ENCODE data around the gene OR6S1. TPM values are rescaled to one million over a fixed set of nuclear protein-coding genes. Genes with fewer than 3 reads are reported as not detected.
A peak's percentile ranks its signal among the peaks of the same experiment; 100 is the strongest.

The OR6S1 gene
- total and polyA plus RNA-seq, 9 donors = not detected

- H3K4me1 ChIP-seq (ENCODE audit: insufficient read depth) = peaks cover 2% of the 10 kb centered on the region
- no peaks in the 10 kb centered on the region for H3K36me3 ChIP-seq
- no peak overlapping the region for H3K27ac ChIP-seq
- H3K27me3 ChIP-seq = no peaks in the 10 kb centered on the region
- peak overlapping the region; percentile 22 for H3K4me3 ChIP-seq
- no peak for TF ChIP-seq EP300 (IDR thresholded peaks at IDR 0.05)
- peak in 1 of 3 donors; percentile 34 for TF ChIP-seq CTCF (IDR thresholded peaks at IDR 0.05)
- DNase-seq = peak; percentile 65 to 82 (median 74)
- H3K9me3 ChIP-seq = no peaks in the 10 kb centered on the region
- intact Hi-C loops (cut with DNase I) = no loop called here
- 3 to 5% (median 4%) methylated on average over 31 of the region's 31 CpGs for WGBS, 3 donors
Measured at GRCh38 chr14:20662968-20663732, 21.7 kb upstream of the OR6S1 start.

- intact Hi-C loops (cut with DNase I) = no loop called here
- DNase-seq = no peak
- H3K4me1 ChIP-seq (ENCODE audit: insufficient read depth) = peaks cover 2% of the 10 kb centered on the region
- 73 to 76% (median 74%) methylated on average over 2 of the region's 2 CpGs for WGBS, 3 donors
- no peaks in the 10 kb centered on the region for H3K9me3 ChIP-seq
- TF ChIP-seq CTCF (IDR thresholded peaks at IDR 0.05) (no peak), POLR2A (IDR thresholded peaks at IDR 0.05) (no peak), EP300 (IDR thresholded peaks at IDR 0.05) (no peak)
- H3K27me3 ChIP-seq = no peaks in the 10 kb centered on the region
- no peak overlapping the region for H3K27ac ChIP-seq
- H3K36me3 ChIP-seq = no peaks in the 10 kb centered on the region
- H3K4me3 ChIP-seq = no peak overlapping the region
Measured at GRCh38 chr14:20661197-20661596, 19.7 kb upstream of the OR6S1 start.

DNA sequence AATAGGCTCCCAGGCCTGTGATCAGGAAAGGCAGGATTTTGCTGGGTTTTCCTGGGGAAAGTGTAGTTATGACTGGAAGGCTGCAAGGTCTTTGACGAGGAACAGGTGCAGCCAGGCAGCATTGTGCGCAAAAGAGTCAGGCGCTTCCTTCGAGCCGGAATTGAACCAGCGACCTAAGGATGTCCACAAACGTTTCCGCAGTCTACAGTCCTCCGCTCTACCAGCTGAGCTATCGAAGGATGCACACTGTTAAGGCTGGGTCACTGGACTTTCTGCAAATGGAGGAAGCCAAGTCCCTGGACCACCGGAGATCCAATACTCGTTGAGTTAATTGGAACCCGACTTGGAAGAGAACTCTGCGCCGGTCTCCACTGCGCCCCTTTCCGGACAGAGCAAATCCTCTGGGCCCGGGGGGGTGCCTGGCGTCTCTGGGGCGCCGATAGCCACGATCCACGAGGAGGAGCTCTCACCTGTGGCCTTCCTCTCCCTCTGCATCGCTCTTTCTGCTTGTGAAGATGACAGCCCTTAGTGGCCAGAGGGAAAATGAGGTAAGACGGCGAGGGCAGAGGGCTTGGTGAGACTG is 18.4 kb upstream of the OR6S1 start:
- no peaks in the 10 kb centered on the region for H3K36me3 ChIP-seq
- H3K9me3 ChIP-seq = no peaks in the 10 kb centered on the region
- TF ChIP-seq POLR2A (IDR thresholded peaks at IDR 0.05) = no peak
- no peak for TF ChIP-seq EP300 (IDR thresholded peaks at IDR 0.05)
- TF ChIP-seq CTCF (IDR thresholded peaks at IDR 0.05) = no peak
- WGBS, 3 donors = 34 to 50% (median 46%) methylated on average over 26 of the region's 26 CpGs
- peaks cover 2% of the 10 kb centered on the region for H3K4me1 ChIP-seq (ENCODE audit: insufficient read depth)
- intact Hi-C loops (cut with DNase I) = no loop called here
- no peak overlapping the region for H3K27ac ChIP-seq
- DNase-seq = no peak
- no peaks in the 10 kb centered on the region for H3K27me3 ChIP-seq
- H3K4me3 ChIP-seq = no peak overlapping the region

GRCh38 chr14:20659336-20659735 is 17.8 kb upstream of the OR6S1 start:
- Histone ChIP-seq H3K27me3 (no peaks in the 10 kb centered on the region), H3K27ac (no peak overlapping the region), H3K36me3 (no peaks in the 10 kb centered on the region), H3K4me1 (ENCODE audit: insufficient read depth) (peaks cover 2% of the 10 kb centered on the region), H3K9me3 (no peaks in the 10 kb centered on the region), H3K4me3 (no peak overlapping the region)
- 63 to 70% (median 67%) methylated on average over 6 of the region's 6 CpGs for WGBS, 3 donors
- TF ChIP-seq POLR2A (IDR thresholded peaks at IDR 0.05) = no peak
- TF ChIP-seq CTCF (IDR thresholded peaks at IDR 0.05) = no peak
- no peak for TF ChIP-seq EP300 (IDR thresholded peaks at IDR 0.05)
- no peak for DNase-seq
- intact Hi-C loops (cut with DNase I) = no loop called here

Measured in ovary (tissue), 9 donors.